Activated naive CD4-positive, alpha-beta T cell treated with anti-CD3 and anti-CD28 coated beads, Interleukin-2, amount 50 U/mL, for 24 hours (primary cell): ENCODE measurements around the gene NVL.
"Not testable (repeated sequence)": the region's sequence is repeated elsewhere in the genome, so short reads cannot be mapped to it uniquely, and the experiment has no call there.

ENCODE experiments used
- H3K27ac Mint-ChIP-seq: one replicate; pipeline ENCODE4 v1.8.0; 2021; ENCODE audit warnings: mild to moderate bottlenecking, mixed read lengths
- H3K27me3 Mint-ChIP-seq: one replicate; pipeline ENCODE4 v1.8.0; 2021; ENCODE audit warnings: mixed read lengths
- H3K36me3 Mint-ChIP-seq: one replicate; pipeline ENCODE4 v1.8.0; 2021; ENCODE audit warnings: mixed read lengths
- H3K4me1 Mint-ChIP-seq: one replicate; pipeline ENCODE4 v1.8.0; 2021; ENCODE audit warnings: mixed read lengths
- H3K4me3 Mint-ChIP-seq: one replicate; pipeline ENCODE4 v1.8.0; 2021; ENCODE audit warnings: mild to moderate bottlenecking, mixed read lengths
- H3K9me3 Mint-ChIP-seq: one replicate; pipeline ENCODE4 v1.8.0; 2021; ENCODE audit warnings: mixed read lengths

The NVL gene

DNA sequence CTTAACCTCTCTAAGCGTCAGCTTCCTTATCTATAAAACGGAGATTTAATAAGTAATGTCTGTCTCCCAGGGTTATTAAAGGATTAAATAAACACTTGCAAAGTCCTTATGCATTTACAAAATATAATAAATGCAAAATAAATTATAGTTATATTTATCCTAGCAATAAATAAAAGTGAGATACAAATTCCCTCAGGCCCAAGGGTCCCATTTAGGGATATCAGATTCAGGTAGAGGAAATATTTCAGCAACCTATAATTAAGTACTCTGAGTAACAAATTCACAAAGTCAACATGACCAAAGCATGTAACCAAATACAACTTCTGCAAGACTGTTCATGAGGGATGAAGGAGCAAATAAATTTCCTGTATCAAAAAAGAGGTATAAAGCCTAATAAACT is 17.9 kb downstream of the NVL start:
- Mint-ChIP-seq H3K4me1 (no peaks in the 10 kb centered on the region), H3K36me3 (peaks cover 10% of the 10 kb centered on the region), H3K9me3 (no peaks in the 10 kb centered on the region), H3K27ac (no peak overlapping the region), H3K27me3 (no peaks in the 10 kb centered on the region), H3K4me3 (no peak overlapping the region)

DNA sequence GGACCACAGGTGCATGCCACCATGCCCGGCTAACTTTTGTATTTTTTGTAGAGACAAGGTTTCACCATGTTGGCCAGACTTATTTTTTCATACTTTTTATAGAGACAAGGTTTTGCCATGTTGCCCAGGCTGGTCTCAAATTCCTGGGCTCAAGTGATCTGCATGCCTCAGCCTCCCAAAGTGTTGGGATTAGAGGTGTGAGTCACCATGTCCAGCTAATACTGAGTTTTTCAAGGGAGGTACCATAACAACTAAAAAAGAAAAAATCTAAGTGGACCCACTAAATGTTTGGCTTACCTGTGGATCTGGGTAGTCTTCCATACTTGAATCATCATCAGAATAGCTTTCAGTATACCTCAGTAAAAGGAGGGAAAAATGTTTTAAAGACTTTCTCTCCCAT is 18.5 kb downstream of the NVL start:
- H3K27ac Mint-ChIP-seq, H3K27me3 Mint-ChIP-seq, H3K4me3 Mint-ChIP-seq, H3K9me3 Mint-ChIP-seq, H3K36me3 Mint-ChIP-seq, H3K4me1 Mint-ChIP-seq: not testable (repeated sequence)

DNA sequence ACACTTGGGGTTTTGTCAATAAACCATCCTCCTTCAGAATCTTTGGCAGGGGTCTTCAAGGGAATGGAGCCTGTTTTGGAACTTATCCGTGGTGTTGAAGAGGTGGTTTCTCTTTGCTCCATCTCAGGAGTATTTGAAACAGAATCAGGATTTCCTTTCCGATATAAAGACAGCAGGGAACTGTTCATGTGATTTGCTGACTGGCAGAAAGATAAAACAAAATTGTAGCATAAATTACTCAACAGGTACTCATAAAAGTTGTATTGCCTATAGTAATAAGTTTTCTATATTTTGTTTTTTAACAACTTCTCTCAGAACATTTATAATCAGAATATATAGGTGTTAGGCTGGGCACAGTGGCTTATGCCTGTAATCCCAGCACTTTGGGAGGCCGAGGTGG is 21.9 kb downstream of the NVL start:
- H3K4me1 Mint-ChIP-seq = no peaks in the 10 kb centered on the region
- H3K27me3 Mint-ChIP-seq = no peaks in the 10 kb centered on the region
- no peak overlapping the region for H3K4me3 Mint-ChIP-seq
- H3K9me3 Mint-ChIP-seq = no peaks in the 10 kb centered on the region
- peaks cover 15% of the 10 kb centered on the region for H3K36me3 Mint-ChIP-seq
- no peak overlapping the region for H3K27ac Mint-ChIP-seq

DNA sequence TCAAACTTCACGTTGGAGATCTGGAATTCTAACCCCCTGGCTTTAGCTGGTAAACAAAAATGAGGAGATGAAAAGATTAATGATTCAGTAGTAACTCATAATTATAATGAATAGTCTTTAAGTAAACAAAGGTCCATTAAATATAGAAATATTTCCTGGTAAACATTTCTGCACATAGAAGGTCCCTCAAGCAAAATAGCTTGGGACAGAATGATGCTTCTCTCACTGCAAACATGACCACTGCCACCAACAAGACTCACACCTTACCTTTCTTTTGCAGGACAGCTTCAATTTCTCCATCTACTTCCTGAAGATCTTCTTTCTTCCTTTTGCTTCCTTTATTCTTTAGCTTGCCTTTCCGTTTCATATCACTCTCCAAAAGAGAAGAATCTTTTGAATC is 25.2 kb downstream of the NVL start:
- Mint-ChIP-seq H3K27ac (no peak overlapping the region), H3K9me3 (no peaks in the 10 kb centered on the region), H3K36me3 (peaks cover 19% of the 10 kb centered on the region), H3K27me3 (no peaks in the 10 kb centered on the region), H3K4me1 (no peaks in the 10 kb centered on the region), H3K4me3 (no peak overlapping the region)

DNA sequence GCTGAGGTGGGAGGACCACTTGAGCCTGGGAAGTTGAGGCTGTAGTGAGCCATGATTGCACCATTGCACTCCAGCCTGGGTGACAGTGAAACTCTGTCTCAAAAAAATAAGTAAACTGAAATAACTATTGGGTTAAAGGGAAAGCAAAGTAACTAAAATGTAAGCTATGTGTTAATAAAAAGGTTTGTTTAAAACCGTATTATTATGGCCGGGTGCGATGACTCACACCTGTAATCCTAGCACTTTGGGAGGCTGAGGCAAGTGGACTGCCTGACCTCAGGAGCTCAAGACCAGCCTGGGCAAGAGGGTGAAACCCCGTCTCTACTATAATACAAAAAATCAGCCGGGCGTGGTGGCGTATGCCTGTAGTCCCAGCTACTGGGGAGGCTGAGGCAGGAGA is 27.0 kb downstream of the NVL start:
- Mint-ChIP-seq H3K36me3 (peaks cover 19% of the 10 kb centered on the region), H3K4me1 (no peaks in the 10 kb centered on the region), H3K27me3 (no peaks in the 10 kb centered on the region), H3K4me3 (no peak overlapping the region), H3K27ac (no peak overlapping the region), H3K9me3 (no peaks in the 10 kb centered on the region)

DNA sequence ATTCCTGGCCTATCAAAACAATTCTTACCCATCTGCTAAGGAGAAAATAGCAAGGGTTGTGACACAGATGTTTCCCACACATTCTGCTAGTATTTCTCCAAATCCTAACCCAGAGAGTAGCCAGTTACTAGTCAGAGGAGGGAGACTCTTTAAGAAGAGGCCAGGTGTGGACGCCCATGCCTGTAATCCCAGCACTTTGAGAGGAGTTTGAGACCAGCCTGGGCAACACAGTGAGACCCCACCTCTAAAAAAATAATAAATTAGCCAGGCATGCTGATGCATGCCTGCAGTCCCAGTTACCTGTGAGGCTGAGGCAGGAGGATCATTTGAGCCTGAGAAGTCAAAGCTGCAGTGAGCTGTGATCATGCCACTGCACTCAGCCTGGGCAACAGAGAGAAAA is 28.6 kb downstream of the NVL start:
- H3K4me1 Mint-ChIP-seq = no peaks in the 10 kb centered on the region
- no peak overlapping the region for H3K27ac Mint-ChIP-seq
- no peaks in the 10 kb centered on the region for H3K9me3 Mint-ChIP-seq
- peaks cover 20% of the 10 kb centered on the region for H3K36me3 Mint-ChIP-seq
- no peak overlapping the region for H3K4me3 Mint-ChIP-seq
- no peaks in the 10 kb centered on the region for H3K27me3 Mint-ChIP-seq

DNA sequence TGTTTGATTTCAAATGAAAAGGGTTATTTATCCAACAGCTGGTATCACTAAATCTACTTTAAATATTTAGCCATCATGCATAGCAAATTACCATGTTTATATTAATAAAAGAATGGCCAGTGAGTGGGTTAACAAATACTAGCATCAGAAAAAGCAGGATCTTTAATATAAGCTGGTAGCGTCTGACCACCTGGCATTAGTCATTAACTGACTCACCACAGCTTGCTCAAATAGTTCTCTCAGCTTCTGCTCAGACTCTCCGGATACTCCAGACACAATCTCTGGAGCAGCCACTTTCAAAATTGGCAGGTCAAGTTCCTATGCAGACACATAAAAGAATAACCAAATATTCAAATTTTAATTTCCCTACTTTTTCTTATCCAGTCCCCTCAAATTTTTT is 29.6 kb downstream of the NVL start:
- Mint-ChIP-seq H3K27me3 (no peaks in the 10 kb centered on the region), H3K4me1 (no peaks in the 10 kb centered on the region), H3K27ac (no peak overlapping the region), H3K9me3 (no peaks in the 10 kb centered on the region), H3K4me3 (no peak overlapping the region), H3K36me3 (peaks cover 20% of the 10 kb centered on the region)

DNA sequence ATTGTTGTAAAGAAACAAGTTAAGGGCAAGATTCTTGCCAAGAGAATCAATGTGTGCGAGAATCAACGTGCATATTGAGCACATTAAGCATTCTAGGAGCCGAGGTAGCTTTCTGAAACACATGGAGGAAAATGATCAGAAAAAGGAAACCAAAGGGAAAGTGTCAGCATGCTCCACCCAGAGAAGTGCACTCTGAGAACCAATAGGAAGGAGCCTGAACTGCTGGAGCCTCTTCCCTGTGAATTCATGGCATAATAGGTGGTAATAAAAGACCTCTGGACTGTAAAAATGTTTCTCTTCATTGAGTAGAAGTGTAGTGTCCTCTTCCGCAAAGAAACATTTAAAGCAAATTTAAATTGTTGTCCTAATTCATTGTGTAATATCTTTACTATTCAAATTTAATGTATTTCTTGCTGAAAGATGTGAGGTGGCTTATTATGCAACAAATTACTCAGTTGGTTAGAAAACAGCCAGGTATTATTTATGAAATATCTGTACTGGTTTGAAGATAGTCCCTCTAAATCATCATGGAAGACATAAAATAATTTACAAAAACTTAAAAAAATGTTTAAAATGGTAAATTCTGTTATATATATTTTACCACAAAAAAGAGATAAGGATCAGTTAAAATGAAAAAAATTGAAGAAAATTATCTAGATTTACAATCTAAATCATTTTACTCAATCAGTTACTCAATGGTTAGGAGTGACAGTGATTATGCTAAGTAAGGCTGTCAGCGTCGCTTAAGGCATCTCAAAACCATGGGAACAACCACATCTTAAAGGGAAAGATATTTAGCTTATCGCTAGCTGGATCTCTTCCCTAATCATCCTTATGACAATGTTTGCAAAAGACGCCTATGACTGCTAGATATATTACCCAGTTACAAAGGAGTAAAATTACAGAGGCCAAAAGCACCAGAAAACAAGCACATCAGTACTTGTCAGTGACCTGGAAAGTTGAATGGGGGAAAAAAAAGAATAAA is 31.3 kb downstream of the NVL start:
- H3K27me3 Mint-ChIP-seq = no peaks in the 10 kb centered on the region
- no peaks in the 10 kb centered on the region for H3K4me1 Mint-ChIP-seq
- no peaks in the 10 kb centered on the region for H3K9me3 Mint-ChIP-seq
- H3K27ac Mint-ChIP-seq = no peak overlapping the region
- H3K36me3 Mint-ChIP-seq = peaks cover 21% of the 10 kb centered on the region
- H3K4me3 Mint-ChIP-seq = no peak overlapping the region

DNA sequence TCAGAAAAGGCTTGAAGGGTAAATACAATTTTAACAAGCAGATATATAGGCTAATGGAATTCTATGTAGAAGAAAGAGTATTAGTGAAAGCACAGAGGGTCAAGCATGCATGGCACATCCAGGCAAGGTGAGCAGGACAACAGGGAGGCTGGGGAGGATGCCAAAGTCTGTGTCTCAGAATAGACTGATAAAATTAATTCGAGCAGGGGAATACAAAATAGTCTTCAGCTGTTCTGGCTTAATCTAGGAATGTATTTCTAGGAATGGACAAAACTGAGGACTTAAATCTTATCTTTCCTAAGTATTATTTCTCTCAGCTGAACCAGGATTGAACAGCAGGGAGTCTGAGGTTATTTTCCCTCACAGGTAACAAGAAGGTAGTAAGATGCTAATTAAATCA is 35.2 kb downstream of the NVL start:
- Mint-ChIP-seq H3K9me3 (no peaks in the 10 kb centered on the region), H3K27ac (no peak overlapping the region), H3K4me3 (no peak overlapping the region), H3K4me1 (no peaks in the 10 kb centered on the region), H3K27me3 (no peaks in the 10 kb centered on the region), H3K36me3 (peaks cover 12% of the 10 kb centered on the region)

DNA sequence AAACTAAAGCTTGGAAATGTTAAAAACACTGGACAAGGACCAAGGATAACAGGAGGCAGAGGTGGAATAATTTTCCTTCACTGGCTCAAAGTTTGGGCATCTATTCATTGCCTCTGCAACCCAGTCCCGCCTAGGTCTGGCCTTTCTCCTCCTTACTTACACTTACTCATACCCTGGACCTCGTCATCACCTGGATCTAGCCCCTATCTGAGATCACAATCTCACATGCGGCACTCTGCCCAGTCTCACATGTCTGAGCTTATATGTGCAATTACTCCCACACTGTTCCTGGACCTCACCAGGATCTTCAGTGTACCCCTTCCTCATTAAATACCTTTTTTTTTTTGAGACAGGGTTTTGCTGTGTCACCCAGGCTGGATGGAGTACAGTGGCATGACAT is 37.6 kb downstream of the NVL start:
- H3K27ac Mint-ChIP-seq = no peak overlapping the region
- H3K4me1 Mint-ChIP-seq = no peaks in the 10 kb centered on the region
- H3K9me3 Mint-ChIP-seq = no peaks in the 10 kb centered on the region
- H3K4me3 Mint-ChIP-seq = no peak overlapping the region
- peaks cover 11% of the 10 kb centered on the region for H3K36me3 Mint-ChIP-seq
- H3K27me3 Mint-ChIP-seq = no peaks in the 10 kb centered on the region

DNA sequence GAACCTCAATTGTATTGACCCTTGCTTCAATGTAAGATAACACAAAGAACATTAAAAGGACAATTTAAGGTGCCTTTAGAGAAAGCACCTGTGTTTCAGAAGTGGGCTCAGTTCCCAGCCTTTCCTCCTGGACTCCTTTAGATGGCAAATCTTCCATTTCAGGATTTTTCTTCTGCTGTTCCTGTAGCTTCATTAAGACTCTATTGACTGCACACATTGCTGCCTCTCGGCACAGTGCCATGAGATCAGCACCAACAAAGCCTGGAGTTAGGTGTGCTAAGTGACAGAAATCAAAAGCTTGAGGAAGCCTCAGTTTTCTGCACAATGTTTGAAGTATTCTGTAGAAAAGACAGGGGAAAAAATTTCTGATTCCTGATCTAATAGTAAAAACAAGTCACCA is 40.6 kb downstream of the NVL start:
- Mint-ChIP-seq H3K36me3 (peaks cover 8% of the 10 kb centered on the region), H3K4me1 (no peaks in the 10 kb centered on the region), H3K9me3 (no peaks in the 10 kb centered on the region), H3K27ac (no peak overlapping the region), H3K27me3 (no peaks in the 10 kb centered on the region), H3K4me3 (no peak overlapping the region)

DNA sequence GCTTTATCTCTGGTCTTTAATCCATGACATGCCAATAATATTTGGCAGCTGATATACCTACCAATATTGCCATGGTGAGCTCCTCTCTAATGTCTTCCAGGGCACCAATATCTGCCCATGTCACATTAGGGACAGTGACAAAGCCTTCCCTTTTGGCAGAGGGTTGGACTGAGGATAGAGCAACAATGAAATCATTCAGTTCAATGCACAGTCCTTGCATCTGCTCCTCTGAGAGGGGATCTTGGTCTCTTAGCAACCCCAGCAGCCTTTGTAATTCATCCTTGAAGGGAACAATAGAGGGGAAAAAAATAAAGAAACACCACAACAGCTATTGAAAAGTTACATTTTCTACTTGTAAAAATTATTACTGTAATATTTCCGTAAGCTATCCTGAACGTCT is 42.3 kb downstream of the NVL start:
- Mint-ChIP-seq H3K4me1 (no peaks in the 10 kb centered on the region), H3K27me3 (no peaks in the 10 kb centered on the region), H3K27ac (no peak overlapping the region), H3K36me3 (peaks cover 3% of the 10 kb centered on the region), H3K9me3 (no peaks in the 10 kb centered on the region), H3K4me3 (no peak overlapping the region)

DNA sequence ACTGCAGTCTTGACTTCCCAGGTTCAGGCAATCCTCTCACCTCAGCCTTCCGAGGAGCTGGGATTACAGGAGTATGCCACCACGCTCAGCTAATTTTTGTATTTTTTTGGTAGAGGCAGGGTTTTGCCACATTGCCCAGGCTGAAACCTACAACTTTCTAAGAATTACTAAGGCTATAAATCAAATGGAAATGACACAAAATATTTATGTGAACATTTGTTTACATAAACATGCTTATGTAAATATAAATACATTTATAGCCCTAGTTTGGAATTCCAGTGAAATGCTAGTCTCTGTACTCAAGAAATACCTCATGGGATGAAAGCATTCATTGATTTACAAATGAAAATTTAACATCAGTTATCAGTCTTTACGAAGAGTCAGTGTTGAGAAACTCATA is 47.8 kb downstream of the NVL start:
- no peak overlapping the region for H3K4me3 Mint-ChIP-seq
- no peaks in the 10 kb centered on the region for H3K27me3 Mint-ChIP-seq
- H3K27ac Mint-ChIP-seq = no peak overlapping the region
- H3K9me3 Mint-ChIP-seq = no peaks in the 10 kb centered on the region
- peaks cover 14% of the 10 kb centered on the region for H3K36me3 Mint-ChIP-seq
- H3K4me1 Mint-ChIP-seq = peaks cover 2% of the 10 kb centered on the region

DNA sequence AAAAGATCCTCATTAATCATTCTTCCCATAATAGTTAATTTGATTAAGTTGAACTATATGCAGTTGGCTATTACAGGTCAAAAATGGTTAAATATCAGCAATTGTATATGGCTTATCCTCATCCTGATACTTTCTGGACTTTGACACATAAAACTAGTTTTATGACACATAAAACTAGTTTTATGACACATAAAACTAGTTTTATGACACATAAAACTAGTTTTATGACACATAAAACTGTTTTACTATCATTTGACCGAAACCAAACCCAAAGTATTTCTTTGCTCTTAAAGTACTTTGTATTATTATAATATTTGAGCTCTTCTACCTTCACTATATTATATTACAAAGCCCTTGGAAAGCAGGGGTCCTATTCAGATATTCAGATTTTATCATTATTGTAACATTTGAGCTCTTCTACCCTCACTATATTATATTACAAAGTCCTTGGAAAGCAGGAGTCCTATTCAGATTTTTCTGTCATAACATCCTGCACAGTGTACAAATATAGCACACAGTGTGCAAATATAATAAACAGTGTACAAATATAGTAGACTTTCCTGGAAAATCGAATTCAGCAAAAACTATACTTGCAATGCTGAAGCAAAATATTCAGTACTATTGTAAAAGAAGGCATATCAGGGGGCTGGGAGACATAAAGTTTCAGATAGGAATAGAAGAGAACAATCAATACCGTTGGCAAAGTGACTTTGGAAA is 53.0 kb downstream of the NVL start:
- Mint-ChIP-seq H3K27ac (peak overlapping the region; percentile 42), H3K27me3 (no peaks in the 10 kb centered on the region), H3K9me3 (no peaks in the 10 kb centered on the region), H3K36me3 (peaks cover 8% of the 10 kb centered on the region), H3K4me3 (no peak overlapping the region), H3K4me1 (peaks cover 4% of the 10 kb centered on the region)

DNA sequence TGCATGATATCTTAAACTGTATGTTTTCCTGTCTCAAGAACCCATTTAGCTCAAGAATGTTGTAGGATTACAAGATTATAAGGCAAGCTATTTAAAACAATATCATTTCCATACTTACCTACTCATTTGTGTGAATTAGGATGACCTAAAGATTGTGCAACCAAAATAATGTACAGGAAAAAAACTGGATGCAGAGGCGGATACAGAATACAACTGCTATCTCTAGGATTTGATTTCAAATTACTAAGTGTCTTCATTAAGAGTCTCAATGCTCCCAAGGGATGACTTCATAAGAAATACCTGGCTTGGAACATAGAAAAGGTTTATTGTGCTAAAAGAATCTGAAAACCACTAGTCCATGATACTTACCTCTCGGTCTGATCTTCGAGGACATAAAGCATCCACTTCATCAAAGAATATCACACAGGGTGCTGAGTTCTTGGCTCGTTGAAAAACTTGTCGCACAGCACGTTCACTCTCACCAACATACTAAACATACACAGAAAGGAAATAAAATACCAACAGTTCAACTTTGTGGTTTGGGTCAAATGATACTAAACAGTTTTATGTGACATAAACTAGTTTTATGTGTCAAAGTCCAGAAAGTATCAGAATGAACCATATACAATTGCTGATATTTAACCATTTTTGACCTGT is 54.9 kb downstream of the NVL start:
- no peaks in the 10 kb centered on the region for H3K27me3 Mint-ChIP-seq
- no peaks in the 10 kb centered on the region for H3K9me3 Mint-ChIP-seq
- H3K4me3 Mint-ChIP-seq = no peak overlapping the region
- H3K36me3 Mint-ChIP-seq = peaks cover 5% of the 10 kb centered on the region
- H3K27ac Mint-ChIP-seq = no peak overlapping the region
- H3K4me1 Mint-ChIP-seq = peaks cover 4% of the 10 kb centered on the region

DNA sequence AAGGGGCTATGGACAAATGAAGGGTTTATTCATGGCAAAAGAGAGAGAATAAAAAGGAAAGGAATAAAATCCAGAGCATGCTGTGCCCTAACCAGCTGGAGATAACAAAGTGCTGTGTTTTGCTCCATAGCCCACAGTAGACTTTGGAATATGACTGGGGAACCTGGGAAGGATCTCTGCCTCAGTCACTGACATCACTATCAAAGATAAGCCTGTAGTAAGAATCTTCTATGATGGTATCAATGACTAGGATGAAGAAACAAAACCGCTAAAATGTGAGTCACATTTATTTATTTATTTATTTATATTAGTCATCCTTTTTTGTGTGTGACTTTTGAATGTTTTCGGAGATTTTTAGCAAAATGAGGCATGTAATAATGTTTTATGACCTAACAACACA is 56.3 kb downstream of the NVL start:
- peaks cover 4% of the 10 kb centered on the region for H3K4me1 Mint-ChIP-seq
- peaks cover 7% of the 10 kb centered on the region for H3K36me3 Mint-ChIP-seq
- H3K27me3 Mint-ChIP-seq = no peaks in the 10 kb centered on the region
- H3K27ac Mint-ChIP-seq = no peak overlapping the region
- no peaks in the 10 kb centered on the region for H3K9me3 Mint-ChIP-seq
- no peak overlapping the region for H3K4me3 Mint-ChIP-seq
